HT1080 (cell line): Measurements from ENCODE around the gene POU2F3. TPM values are rescaled to one million over a fixed set of nuclear protein-coding genes. Genes with fewer than 3 reads are reported as not detected.

Experiments
- DNase-seq: peaks from one replicate; pipeline ENCODE4 v3.0.0-alpha.2; 2015; ENCODE audit warnings: low read depth
- total RNA-seq: library from RNA; depleted of rRNA; stranded (reverse); fragments of >200 nt; shearing (Covaris generic); gene quantifications from 2 replicates; pipeline ENCODE4 v1.2.3, GENCODE V29; 2014

Gene POU2F3
- total RNA-seq, 1 experiment from 2014 or later = not detected

GRCh38 chr11:120281143-120281795 is 41.3 kb downstream of the POU2F3 start:
- peak; percentile 34 for DNase-seq

DNA sequence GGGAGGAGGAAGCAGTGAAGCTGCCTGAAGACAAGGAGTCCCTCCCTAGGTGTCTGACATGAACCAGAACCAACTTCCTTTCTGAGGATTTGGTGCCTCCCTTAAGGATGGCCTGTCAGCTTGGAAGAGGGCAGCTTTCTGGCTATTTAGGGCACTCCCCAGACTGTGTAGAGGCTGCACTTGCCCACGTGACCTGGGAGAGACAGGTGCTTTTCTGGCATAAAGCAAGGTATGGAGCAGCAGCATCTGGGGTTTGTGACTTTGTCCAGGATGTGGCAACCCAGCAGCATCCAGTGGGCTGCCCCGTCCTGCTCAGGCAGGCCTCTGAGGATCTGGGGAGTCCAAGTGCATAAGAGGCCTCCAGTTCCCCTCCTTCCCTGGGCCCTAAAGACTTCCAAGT is 43.2 kb downstream of the POU2F3 start:
- no peak for DNase-seq

GRCh38 chr11:120284272-120284671 is 44.3 kb downstream of the POU2F3 start:
- no peak for DNase-seq

DNA sequence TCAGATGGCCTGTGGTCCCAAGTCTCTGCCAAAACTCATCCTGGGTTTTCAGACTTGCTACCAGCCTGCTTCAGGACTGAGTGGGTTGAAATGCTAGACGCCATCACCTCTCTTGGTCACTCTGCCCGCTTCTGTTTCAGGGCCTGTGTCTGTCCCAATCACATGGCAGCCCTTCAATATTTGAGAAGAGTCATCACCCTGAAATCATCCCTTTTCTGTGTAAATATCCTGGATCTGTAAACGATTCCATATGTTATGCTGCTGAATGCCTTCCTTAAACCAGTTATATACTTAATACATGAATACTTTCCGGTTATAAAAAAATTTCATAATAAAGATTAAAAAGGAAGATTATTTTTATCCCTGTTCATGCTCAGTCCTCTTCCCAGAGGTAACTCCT is 45.3 kb downstream of the POU2F3 start:
- DNase-seq = no peak

GRCh38 chr11:120288021-120288420 is 48.1 kb downstream of the POU2F3 start:
- DNase-seq = no peak

DNA sequence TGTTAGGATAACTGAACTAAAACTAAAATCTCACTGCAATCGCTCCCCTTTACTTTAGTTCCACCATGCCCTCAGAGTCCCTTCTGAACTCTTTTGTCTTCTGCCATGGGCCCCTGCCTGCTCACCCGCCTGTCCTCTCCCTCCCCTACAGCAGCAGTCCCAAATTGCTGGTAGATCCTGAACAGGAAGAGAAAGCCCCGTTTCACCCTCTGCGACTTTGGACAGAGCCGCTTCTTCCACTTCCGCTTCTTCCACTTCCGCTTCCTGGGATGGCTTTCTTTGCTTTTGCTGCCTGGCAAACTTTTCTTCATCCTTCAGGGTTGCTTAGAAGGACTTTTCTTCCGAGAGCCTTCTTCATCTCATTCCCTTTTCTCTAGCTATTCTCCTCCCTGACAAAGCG is 49.5 kb downstream of the POU2F3 start:
- no peak for DNase-seq

- no peak for DNase-seq
These were observed 51.0 kb downstream of the POU2F3 start for GRCh38 chr11:120290956-120291355.

DNA sequence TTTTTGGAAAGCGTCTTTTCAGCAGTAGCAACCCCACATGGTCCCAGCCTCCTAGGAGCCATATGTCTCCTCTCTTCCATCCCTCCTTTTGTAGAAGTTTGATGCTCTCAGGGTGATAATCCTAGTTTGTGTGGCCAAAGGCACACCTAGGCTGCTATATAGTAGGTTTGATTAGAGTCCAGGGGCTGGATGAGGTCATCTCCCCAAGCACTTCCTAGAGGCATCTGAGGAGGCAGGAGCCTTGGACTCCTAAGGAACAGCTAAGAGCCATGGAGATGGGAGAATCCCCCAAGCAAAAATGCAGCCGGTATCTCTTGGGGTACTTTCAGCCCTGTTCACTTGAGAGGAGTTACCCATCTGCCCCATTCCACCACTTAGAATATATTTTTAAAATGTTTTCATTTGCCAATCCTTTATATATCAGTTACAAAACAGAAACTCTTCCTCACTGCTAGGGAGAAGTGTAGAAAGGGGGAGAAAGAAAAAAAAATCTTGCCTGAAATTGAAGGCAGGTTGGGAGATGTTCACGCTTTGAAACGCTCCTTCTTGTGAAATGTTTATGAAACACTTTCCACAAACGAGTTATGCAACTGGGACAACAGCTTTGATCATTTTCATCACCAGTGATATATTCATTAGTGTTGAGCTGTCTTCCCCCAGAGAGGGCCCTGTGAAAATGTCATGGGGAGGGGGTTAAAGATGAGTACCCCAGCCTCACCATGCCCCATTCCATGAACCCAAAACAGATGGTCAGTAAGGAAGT is 53.3 kb downstream of the POU2F3 start:
- DNase-seq = no peak

- no peak for DNase-seq
These were observed 54.2 kb downstream of the POU2F3 start for GRCh38 chr11:120294096-120294495.

- no peak for DNase-seq
These were observed 55.2 kb downstream of the POU2F3 start for GRCh38 chr11:120295099-120295498.

DNA sequence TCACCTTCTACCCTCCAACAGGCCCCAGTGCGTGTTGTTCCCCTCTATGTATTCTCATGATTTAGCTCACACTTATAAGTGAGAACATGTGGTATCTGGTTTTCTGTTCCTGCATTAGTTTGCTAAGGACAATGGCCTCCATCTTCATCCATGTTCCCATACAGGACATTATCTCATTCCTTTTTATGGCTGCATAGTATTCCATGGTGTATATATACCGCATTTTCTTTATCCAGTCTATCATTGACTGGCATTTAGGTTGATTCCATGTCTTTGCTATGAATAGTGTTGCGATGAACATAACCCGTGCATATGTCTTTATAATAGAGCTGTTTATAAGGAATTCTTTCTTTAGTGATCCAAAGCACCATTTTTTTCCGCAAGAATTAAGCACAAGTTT is 56.6 kb downstream of the POU2F3 start:
- DNase-seq = no peak

DNA sequence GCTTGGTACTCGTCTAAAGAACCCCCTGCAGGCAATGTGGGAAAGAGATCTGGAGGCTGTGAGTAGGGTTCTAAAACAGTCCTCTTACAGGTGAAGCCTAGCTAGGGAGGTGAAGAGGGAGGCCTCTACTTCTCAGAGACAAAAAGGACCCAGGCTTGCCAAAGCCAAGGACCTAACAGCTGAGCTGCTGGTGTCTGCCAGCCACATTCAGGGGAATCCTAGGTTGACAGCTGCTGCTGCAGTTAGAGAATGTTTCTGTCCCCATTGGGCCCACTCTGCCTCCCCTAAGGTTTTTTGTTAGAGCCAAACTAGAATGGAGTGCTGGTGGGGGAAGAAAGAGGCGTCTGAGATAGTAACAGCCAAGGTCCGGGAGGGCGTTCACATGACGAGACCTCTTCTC is 58.5 kb downstream of the POU2F3 start:
- no peak for DNase-seq

DNA sequence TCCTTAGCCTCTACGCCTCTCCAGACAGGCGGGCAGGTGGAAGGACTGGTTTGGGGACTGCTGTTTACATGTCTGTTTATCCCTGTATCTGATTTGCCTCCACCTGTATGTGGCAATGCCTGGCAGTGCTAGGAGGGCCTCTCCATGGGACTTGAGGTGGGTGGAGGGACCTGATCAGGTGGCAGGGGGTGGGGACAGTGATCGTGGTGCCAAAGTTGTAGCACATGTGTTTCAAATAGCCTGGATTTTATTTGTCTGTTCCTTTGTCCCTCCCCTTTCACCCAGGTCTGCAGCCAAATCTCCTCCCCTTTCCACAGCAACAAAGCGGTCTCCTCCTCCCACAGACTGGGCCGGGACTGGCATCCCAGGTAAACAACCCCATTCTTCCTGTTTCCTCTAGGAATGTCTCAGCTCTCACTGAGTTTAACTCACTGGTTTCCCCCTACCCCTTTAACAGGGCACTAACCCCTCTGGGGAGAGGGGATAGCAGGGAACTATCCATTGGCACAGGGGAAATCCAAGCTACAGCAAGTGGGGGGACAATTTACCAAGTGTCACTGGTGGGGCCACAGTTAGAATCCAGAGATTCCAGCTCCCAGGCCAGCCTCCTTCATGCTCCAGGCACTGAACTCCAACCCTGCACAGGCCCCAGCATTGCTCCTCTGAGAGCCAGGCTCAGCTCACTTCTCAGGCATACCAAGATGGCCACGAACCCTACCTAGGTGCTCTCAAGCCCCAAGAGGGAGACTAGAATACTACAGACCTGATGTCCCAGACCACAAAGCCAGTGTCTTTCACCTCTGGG is 62.3 kb downstream of the POU2F3 start:
- no peak for DNase-seq

GRCh38 chr11:120303004-120303637 is 63.2 kb downstream of the POU2F3 start:
- DNase-seq = peak; percentile 76

DNA sequence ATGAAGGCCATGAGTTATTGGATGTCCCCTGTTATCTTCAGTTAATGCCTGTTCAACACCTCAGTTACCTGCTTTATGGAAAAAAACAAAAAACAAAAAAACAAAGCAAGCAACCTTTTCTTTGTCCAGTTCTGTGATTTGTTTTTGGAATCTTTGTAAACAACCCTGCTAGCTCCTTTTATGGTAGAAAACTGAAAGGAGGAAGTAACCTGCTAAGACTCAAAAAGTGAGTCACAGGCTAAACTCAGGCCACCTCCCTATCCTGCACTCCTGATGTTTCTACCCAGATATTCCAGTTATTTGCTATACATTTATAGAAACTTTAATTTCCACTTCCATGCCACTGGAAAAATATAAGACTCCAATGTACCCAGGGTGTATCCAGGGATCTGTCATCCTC is 64.6 kb downstream of the POU2F3 start:
- DNase-seq = peak; percentile 55

- DNase-seq = no peak
These were observed 65.3 kb downstream of the POU2F3 start for GRCh38 chr11:120305286-120305685.

DNA sequence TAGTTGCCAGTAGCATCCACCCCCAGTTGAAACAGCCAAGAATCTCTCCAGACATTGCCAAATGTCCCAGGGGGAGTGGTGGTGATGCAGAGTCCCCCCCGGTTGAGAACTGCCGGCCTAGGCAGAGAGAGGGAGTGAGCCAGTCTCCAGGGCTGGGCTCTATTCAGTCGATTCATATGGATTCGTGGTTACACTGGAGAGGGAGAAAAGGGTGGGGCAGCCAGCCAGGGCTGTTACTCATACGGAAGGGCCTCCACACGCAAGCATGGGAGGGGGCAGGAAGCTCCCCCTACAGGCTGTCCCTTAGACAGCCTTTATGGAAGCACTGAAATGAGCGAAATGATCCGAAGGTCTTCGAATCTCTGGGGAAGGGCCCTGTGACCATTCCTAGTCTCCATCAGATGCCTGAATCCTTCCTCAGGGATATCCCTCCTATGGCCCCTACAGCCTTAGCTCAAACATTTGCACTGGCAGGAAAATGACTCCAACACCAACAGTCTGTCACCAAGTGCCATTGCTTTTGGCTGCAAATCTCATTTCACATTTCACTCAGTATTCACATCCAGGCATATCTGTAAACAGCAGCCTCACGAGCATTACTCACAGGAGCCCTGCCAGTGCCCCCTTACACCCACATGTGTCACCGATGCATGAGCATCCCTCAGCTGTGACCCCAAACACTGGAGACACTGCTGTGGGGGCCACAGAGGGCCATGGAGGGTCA is 66.7 kb downstream of the POU2F3 start:
- DNase-seq = peak; percentile 94

GRCh38 chr11:120307476-120307875 is 67.5 kb downstream of the POU2F3 start:
- no peak for DNase-seq

DNA sequence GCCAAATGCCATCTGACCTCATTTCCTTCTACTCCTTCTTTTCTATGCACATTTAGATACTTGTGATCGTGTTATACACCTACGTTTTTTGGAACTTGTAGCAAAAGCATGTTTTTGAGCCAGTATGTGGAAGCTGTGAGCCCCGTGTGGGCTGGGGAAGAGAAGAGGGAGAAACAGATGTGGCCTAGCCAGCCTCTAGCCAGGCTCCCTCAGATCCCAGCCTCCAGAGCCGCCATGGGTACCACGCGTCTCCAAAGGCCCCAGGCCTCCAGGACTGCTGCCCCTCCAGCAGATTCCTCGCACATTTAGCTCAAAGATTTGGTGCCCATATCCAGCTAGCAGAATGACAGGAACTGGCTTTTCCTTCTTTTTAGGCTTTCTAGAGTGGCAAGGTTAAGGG is 68.1 kb downstream of the POU2F3 start:
- DNase-seq = no peak

DNA sequence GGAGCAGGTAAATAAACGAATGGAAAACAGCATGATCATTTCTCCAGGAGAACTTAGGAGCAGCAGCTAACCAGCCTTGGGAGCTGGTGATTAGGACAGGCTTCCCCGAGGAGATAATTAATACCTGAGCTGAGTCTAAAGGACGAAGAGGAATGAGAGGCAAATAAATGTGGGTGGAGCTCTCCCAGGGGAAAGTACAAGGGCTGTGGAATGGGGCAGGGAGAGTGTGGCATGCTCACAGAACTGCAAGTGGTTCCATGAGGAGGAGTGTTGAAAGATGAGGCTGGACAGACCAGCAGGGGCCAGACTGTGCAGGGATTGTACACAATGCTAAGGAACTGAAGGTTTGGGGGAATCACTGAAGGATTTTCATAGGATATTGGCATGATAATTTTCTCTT is 70.9 kb downstream of the POU2F3 start:
- no peak for DNase-seq

DNA sequence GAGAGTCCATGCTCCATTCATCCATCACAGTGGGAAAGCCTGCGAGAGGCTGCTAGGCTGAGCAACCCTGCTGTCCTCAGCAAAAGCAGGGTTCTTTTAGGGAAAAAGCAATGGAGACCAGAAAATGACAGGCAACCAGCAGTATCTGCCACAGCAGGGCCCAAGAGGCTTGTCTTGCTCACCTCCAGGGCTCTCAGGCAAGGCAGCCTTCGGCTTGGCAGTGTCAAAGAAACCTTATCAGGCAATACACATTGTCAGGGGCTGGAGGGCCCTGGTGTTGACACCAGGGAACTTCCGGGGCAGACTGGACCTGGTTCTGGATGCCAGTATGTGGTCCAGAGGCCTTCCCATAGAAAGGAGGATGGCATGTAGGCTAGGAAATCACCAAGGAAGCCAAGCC is 74.9 kb downstream of the POU2F3 start:
- DNase-seq = no peak
